Left cardiac atrium (tissue), 4 donors: Measurements from ENCODE around the gene ERLEC1. TPM values are rescaled to one million over a fixed set of nuclear protein-coding genes. Genes with fewer than 3 reads are reported as not detected.
"Not testable (repeated sequence)": the region's sequence is repeated elsewhere in the genome, so short reads cannot be mapped to it uniquely, and the experiment has no call there.

Experiments used
- ATAC-seq, 2 donors: fragments of 200-7000 bp; cut with Tn5 transposase; one replicate each; pipeline ENCODE4 v1.9.1; 2020; ENCODE audit warnings: mild to moderate bottlenecking in 2 of 2, moderate library complexity in 2 of 2
- DNase-seq: peaks from one replicate; pipeline ENCODE4 v3.0.0-alpha.2; 2020
- intact Hi-C, 2 donors: fragments of 100-400 bp; cut with DNase I; formaldehyde crosslinking; loops; one replicate each; pipeline versions ENCODE4 v1.14.1 to v1.15.1; 2022 to 2023
- long read RNA-seq: library from polyadenylated mRNA; unstranded; transcript quantifications from one replicate; pipeline ENCODE4 v2.0.0, GENCODE V29; 2021
- total RNA-seq, 2 donors: library from RNA; stranded (reverse); fragmentation: NEBNext Ultra II Directional; extraction: Animal tissue kit (Norgen Biotek cat#: 25700); gene quantifications; one replicate each; pipeline ENCODE4 v1.2.1, GENCODE V29; 2021
- donor health status: DM: no; HTN: yes; CAD: no.
- donor health status: DM: no; HTN: yes; CAD: no; lungs with severe emphysema.
- donor health status: DM: yes; HTN: yes; CAD: no.
- donor health status: Dilated cardiomyopathy.

Gene ERLEC1
- 10 to 100 TPM; 34.5 to 41.8 TPM for total RNA-seq
- long read RNA-seq, transcript ERLEC1-202 (13 exons, 2,271 nt) = minor isoform, 11 of 114 reads
- long read RNA-seq, transcript ERLEC1-201 (14 exons, 2,433 nt) = major isoform, 93 of 114 reads
- long read RNA-seq, partial matches to known transcripts = 4 of 114 reads
- long read RNA-seq, other reads (novel, unspliced or antisense) = 6 of 114 reads

GRCh38 chr2:53786705-53787613, at the start of gene ERLEC1, which contains the start of gene ASB3:
Gene ERLEC1, plus strand, starts transcription at chr2:53787044. Its CDS starts 167 bp downstream, at chr2:53787211.
Gene ASB3, minus strand, starts transcription at chr2:53786953. Its CDS starts 21,381 bp downstream, at chr2:53765572.
- ATAC-seq = peak; percentile 97 to 98
- peak; percentile 93 for DNase-seq
- intact Hi-C loops = no loop called here

- intact Hi-C loops = no loop called here
- DNase-seq (no peak), ATAC-seq (no peak)
These were observed 49.8 kb upstream of the ERLEC1 start for GRCh38 chr2:53737091-53737490.

DNA sequence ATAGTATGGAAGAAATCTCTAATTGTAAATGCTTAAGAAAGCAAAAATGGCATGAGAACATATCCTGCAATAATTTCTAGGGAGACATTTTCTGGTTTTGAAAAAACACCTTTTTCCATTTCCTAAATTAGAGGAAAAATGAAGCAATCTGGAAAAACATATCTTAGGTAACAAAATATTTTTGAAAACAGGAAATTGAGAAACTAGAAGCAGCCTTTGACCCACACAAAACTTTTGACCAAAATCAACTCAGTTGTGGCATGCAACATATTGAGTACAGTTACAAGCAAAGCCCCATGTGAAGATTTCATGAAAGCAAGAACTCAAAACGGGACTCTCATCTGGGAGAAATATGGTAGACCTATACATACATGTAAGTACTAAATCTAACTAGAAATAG, 47.8 kb upstream of the ERLEC1 start:
- DNase-seq (no peak), ATAC-seq (no peak)
- intact Hi-C loops = no loop called here

DNA sequence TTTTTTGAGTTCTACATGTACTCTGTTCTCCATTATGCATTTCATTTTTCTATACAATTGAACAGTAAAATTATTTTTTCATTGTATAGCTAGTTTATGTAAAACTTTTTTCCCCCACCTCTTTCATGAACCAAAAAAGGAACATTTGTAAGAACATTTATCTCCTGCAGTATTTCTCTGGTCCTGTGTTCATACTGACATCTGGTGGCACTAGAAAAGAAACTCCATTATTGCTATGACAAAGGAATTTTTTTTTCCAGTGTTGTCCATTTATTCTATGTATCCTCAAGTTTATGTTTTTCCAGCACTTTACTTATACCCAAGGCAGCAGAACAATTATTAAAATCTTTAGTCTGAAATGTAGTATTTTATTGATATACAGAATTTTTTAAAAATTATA, 46.7 kb upstream of the ERLEC1 start:
- ATAC-seq = no peak

GRCh38 chr2:53744395-53745065, 42.3 kb upstream of the ERLEC1 start:
- intact Hi-C loops = no loop called here
- no peak for ATAC-seq
- DNase-seq = no peak

More for the DNA sequence above, 46.7 kb upstream of the ERLEC1 start:
- no peak for DNase-seq
- intact Hi-C loops = no loop called here

- no peak for DNase-seq
- ATAC-seq = no peak
- intact Hi-C loops = no loop called here
These were observed 36.6 kb upstream of the ERLEC1 start for GRCh38 chr2:53750041-53750768.

DNA sequence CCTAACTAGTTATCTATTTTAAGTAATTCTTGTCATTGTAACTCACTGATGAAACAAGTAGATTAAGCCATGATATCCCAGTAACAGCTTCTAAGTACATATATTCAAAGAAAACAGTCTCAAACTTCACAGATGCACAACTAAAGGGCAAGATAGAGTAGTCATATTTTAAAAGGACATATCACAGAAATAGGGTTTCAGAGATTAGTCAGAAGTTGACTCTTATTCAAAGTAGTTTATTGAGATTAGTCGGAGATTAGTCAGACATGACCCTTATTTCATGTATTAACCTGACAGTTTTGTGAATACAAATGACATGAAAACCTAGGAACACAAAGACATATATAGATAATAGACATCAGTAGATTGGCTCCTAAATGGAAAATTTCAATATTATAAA, 35.1 kb upstream of the ERLEC1 start:
- DNase-seq (no peak), ATAC-seq (no peak)
- intact Hi-C loops = no loop called here

- DNase-seq (no peak), ATAC-seq (no peak)
- intact Hi-C loops = no loop called here
These were observed 34.5 kb upstream of the ERLEC1 start for GRCh38 chr2:53752385-53752784.

GRCh38 chr2:53753041-53753440, 33.8 kb upstream of the ERLEC1 start:
- intact Hi-C loops = no loop called here
- DNase-seq = no peak
- no peak for ATAC-seq

- intact Hi-C loops = no loop called here
- ATAC-seq (no peak), DNase-seq (peak; percentile 39)
These were observed 31.7 kb upstream of the ERLEC1 start for GRCh38 chr2:53755121-53755520.

DNA sequence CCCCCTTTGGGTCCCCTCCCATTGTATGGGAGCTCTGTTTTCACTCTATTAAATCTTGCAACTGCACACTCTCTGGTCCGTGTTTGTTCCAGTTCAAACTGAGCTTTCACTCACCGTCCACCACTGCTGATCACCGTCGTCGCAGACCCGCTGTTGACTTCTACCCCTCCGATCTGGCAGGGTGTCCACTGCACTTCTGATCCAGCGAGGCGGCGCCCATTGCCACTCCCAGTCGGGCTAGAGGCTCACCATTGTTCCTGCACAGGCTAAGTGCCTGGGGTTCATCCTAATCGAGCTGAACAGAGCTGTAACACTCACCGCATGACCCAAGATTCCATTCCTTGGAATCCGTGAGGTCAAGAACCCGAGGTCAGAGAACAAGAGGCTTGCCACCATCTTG, 30.2 kb upstream of the ERLEC1 start:
- intact Hi-C loops = no loop called here
- DNase-seq (no peak), ATAC-seq (no peak)

- DNase-seq = not testable (repeated sequence)
These were observed 29.6 kb upstream of the ERLEC1 start for GRCh38 chr2:53757206-53757605.

GRCh38 chr2:53765767-53766166, 21.1 kb upstream of the ERLEC1 start:
- DNase-seq = no peak
- intact Hi-C loops = no loop called here
- no peak for ATAC-seq

More at GRCh38 chr2:53757206-53757605, 29.6 kb upstream of the ERLEC1 start:
- intact Hi-C loops, ATAC-seq: not testable (repeated sequence)

- peak; percentile 96 to 97 for ATAC-seq
- intact Hi-C loops = no loop called here
- DNase-seq = peak; percentile 92
These were observed 19.2 kb upstream of the ERLEC1 start, which contains the start of gene CHAC2 for GRCh38 chr2:53767405-53768241. Gene CHAC2, plus strand, starts transcription at chr2:53767804. Its CDS starts 83 bp downstream, at chr2:53767887.

DNA sequence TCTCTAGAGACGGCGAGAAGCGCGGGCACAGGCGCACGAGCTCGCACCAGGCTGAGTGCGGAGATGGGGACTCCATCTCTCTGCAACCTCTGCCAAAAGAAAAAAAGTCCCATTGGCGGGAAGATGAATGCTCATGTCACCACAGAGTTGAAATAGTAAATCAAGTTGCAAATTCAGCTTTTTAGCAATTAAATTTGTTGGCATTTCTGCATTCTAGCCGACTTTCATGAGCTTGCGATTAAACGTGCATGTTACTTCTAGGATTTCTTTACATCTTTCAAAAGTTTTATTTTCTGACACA, 18.7 kb upstream of the ERLEC1 start:
- no peak for DNase-seq
- peak in 1 of 2 donors; percentile 81 for ATAC-seq
- intact Hi-C loops = no loop called here

- no peak for DNase-seq
- intact Hi-C loops = no loop called here
- no peak for ATAC-seq
These were observed 17.4 kb upstream of the ERLEC1 start for GRCh38 chr2:53769318-53769945.

- no peak for ATAC-seq
- no peak for DNase-seq
- intact Hi-C loops = no loop called here
These were observed 16.6 kb upstream of the ERLEC1 start for GRCh38 chr2:53770264-53770663.

DNA sequence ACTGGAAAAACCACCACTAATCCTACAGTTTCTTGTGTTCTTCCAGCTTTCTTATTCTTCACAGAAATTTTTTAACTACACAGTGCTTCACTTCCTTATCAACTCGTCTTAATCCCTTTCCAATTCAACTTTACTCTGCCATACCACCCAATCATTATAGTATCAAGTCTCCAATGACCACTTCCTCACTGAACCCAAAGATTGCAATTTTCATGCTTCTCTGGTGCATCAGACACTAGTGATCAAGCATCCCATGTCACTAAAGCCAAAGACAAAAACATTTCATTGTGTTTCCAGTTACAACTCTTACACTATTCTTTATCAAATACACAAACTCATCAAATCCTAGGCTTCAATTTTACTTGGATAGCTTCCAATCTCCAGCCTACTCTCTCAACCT, 9.7 kb upstream of the ERLEC1 start:
- no peak for DNase-seq
- no peak for ATAC-seq
- intact Hi-C loops = no loop called here
